GM18520 (cell line): ENCODE results near the gene ARHGAP22.

Source experiments
- ATAC-seq: cut with Tn5 transposase; IDR thresholded peaks from one replicate; pipeline ENCODE4 v1.9.1; 2021; ENCODE audit not compliant: unreplicated experiment

The ARHGAP22 gene

DNA sequence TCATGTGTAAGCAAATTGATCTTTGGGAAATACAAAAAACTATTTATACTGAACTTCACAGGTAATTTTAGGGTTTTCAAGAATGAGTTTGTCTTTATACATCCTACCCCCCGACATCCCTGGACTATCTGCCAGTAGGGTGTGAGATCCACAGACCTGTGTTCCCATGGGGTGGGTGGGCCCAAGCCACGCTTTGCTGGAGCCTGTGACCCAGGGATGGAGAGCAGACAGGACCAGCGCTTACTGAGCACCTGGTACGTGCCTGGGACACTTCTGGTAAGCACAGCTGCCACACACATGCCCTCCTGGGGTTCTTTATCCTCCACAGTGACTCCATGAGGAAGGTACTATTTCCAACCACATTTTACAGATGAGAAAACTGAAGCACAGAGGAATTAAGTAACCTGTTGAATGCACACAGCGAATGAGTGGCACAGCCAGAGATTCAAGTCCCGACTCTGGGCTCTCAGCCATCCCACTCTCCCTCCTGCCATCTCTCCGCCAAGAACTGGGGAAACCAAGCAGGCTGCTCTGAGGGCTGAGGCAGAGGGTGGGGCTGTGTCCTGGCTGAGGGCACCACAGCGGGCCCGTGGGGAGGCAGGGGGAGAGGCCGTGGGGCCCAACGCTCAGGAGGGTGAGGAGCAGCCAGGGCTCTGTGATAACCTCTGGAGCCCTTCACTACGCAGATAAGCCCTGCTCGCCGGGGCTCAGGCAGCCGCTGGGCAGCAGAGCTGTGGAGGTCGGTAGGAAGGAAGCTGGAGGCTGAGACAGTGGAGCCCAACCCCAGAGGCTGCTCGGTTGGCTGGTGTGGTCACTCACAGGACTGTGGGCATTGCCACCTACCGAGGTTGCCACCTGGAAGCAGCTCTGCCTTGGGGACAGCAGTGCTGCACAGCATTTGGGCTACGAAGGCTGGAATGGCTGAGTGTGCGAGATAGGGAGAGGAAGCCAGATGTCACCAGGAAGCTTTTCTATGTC is 124.2 kb downstream of the ARHGAP22 start:
- ATAC-seq = no peak

DNA sequence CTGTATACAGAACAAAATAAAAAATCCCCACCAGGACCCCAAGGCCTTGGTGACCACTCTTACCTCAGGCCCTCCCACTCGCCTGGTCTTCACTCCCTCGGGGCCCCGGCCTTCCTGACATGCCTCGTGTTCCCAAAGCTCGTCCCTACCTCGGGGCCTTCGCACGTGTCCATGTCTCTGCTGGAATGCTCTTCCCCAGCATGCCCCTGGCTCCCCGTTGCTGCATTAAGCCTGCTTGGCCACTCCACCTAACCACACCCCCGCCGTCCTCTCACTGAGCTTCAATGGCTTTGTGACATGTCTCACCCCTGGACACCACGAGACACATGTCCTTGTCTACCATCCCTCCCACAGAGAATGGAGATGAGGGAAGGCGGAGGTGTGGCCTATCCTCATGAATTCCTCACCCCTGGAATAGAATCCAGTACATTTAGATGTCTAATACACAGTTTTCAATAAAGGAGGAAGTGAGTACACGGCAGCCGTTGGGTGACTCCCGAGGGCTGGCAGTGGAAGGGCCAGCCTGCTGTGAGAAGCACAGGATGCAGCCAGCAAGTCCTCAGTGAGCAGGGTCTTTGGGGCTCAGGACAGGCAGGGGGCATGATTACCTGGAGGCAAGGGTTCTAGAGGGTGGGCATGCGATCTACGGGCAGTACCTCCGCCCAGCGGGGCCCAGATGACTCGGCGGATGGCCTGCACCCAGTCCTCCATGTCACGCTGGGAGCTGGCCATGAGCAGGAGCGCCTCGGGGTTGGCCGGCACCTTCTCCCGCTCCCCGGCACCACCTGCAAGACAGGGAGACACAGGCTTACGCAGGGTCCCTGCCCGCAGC is 125.7 kb downstream of the ARHGAP22 start:
- no peak for ATAC-seq

DNA sequence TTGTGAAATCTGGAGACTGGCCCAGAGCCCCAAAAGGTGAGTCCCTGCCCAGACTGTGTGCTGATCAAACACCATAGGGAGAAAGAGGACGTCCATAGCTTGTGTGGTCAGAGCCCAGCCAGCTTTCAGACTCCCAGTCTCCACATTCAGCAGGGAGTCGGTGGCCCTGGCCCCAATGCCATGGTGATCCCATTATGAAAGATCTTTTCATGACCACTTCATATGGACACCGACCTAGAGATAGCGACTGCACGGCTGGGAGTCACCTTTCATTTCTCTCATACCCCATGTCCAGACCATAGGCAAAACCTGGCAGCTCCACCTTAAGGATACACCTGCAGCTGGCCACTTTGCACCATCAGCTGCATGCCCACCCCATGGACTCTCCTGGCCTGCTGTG is 126.4 kb downstream of the ARHGAP22 start:
- ATAC-seq = no peak

- no peak for ATAC-seq
Observed at GRCh38 chr10:48477616-48478015, 127.3 kb downstream of the ARHGAP22 start.

DNA sequence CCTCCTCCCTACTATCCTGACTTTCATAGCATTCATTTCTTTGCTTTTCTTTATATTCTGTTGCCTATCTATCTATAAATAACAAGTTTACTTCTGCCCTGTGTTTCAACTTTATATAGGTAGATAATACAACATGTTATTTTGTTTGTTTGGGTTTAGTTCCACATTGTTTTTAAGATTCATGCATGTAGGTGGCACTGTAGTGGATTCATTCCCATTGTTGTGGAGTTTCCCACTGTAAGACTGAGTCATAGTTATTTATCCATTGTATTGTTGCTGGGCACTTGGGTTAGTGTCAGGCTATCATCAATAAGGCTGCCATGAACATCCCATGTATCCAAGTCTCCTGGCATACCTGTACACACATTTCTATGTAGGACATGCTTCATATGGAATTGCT is 127.7 kb downstream of the ARHGAP22 start:
- ATAC-seq = no peak

GRCh38 chr10:48476279-48476982 is 128.4 kb downstream of the ARHGAP22 start:
- ATAC-seq = no peak

- ATAC-seq = no peak
Observed at GRCh38 chr10:48475943-48476278, 129.0 kb downstream of the ARHGAP22 start.

GRCh38 chr10:48474765-48475365 is 130.0 kb downstream of the ARHGAP22 start:
- no peak for ATAC-seq

DNA sequence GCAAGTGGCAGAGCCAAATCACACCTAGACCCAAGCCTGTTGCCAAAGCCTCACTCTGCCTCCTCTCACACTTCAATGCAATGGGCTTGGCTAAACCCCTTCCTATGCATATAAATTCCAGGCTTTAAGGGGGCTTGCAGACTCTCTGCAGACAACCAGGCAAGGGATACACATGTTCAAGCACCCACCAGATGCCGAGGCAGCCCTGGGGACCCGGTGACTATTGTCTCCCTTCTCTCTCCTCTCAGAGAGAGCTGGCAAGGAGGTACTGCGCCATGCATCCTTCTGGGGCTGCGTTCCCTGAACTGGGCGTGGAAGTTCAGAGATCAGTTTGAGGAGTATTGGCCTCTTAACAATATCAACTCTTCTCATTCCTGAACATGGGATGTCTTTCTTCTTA is 131.2 kb downstream of the ARHGAP22 start:
- no peak for ATAC-seq

GRCh38 chr10:48472501-48473069 is 132.3 kb downstream of the ARHGAP22 start:
- no peak for ATAC-seq

DNA sequence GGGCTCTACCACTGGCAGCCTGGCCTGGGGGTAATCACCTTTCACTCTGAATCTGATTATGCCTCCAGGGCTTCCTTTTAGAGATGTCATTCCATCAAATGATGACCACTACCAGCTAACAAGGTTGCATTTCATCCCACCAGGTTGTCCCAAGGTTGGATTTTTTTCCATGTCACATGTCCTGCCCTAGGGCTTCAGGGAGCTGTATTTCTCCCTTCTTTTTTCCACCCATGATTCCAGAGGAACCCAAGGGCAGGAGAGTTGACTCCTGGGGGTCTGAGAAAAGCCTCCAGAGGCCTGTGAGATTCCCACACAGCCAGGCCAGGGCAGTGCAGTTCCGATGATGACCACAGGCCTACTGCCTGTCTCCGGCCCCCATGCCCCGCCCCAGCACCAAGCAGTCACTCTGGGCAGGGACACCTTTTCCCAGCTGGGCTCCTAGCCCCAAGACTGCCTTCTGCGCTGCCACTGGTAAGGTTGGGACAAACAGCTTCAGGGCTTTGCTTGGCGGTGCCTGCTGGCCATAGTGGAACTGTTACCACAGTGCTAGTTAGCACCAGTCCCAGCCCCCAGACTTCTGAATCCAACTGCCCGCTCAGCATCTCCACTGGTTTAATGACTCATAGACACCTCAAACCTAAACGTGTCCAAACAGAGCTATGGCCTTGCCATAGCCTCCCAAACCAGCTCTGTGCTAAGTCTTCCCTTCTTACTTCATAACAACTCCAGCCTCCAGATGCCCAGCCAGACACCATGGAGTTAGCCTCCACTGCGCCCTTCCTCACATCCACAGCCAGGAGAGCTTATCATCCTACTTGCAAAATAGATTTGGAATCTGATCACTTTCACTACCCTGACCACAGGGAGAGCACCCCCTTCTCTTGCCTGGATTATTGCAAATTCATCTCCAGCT is 133.7 kb downstream of the ARHGAP22 start:
- no peak for ATAC-seq

DNA sequence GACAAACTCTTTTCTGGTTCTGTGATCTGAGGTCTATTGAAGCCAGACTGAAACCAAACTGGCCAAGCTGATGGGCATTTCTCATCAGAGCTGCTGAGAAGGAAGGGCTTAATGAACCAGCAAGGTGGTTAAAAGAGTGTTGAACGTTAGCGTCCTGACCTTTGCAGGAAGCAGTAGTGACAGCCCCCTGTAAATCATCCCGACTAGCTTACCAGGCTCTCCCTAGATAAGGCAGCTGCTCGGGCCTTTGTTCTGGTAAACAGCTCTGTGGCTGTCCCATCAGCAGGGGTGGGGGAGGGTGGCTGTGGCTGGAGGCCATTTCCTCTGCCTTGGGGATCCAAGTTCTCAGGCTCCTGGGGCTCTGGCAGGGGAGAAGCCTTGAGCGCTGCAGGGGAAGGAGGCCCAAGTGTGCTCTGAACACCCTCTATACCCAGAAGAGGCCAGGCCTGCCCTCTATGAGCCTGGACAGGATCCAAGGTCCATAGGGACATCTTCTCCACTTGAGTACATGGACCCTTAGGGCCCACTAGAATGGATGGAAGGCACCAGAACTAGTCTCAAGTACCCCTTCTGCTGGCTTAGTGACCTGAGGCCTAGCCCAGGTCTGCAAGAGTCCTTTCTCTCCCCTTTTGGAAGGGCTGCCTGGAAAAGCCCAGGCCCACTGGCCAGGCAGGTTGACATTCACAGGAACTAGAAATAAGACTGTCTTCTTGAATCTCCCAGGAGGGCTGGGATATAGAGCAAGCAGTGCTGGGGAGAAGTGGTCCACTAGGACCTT is 134.6 kb downstream of the ARHGAP22 start:
- no peak for ATAC-seq

DNA sequence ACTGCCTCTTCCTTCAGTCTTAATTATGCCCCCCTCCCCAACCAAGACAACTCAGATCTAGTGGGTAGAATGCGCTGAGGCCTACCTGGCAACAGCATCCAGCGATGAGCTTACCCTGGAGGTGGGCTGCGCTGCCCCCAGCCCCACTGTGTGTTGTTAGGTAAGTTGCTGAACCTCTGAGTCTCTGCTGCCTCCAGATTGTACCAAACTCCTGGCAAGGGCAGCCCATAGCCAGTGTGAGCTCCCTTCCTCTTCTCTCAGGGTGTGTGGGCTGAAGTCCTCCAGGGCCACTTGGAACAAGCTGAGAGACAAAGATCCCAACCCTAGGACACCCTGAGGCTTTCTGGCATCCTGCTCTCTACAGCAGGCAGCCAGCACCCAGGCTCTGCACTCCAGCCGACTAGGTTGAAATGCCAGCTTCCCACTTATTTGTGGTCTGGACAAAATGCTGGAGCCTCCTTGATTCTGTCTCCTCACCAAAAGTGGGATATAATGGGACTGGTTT is 135.3 kb downstream of the ARHGAP22 start:
- no peak for ATAC-seq

- no peak for ATAC-seq
Observed at GRCh38 chr10:48468866-48469511, 135.9 kb downstream of the ARHGAP22 start.

DNA sequence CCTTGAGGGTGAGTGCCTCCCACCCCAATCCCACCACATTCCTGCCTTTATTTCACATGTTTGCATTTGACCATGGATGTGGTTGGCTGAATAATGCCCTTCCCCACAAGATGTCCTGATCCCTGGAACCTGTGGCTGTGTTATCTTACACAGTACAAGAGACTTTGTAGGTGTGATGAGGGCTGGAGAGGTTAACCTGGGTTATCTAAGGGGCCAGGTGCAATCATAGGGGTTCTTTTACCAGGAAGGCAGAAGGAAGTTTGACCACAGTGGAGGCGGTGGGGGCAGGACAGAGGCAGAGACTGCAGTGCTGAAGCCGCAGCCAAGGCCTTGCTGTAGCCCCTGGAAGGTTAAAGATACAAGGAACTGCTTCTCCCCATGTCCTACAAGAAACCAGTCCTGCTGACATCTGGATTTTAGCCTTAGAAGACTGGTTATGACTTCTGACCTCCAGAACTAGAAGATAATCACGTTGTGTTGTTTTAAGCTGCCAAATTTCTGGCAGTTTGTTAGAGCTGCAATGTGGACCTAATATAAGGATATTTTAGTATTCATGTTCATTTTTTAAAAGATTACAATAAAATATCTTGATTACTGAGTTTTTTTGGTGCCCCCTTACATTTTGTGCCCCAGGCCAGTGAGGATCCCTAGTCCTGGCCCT is 136.6 kb downstream of the ARHGAP22 start:
- no peak for ATAC-seq

DNA sequence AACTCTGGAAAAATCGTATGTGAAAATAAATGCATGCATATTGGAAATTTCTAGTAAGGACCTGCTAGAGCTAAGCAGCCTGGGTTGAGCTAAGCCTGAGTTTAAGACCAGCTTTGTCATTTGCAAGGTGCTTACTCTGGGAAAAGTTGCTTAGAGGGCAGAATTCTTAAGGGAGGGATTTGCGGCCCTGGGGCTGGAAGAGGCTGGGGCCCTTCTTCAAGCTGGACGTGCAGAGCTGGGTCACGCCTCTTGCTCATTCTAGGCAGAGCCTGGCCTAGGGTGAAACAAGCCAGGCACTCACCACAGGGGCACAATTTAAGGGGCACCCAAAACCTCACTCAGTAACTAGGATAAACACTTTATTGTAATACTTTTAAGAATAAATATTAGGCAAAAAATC is 137.2 kb downstream of the ARHGAP22 start:
- ATAC-seq = no peak

DNA sequence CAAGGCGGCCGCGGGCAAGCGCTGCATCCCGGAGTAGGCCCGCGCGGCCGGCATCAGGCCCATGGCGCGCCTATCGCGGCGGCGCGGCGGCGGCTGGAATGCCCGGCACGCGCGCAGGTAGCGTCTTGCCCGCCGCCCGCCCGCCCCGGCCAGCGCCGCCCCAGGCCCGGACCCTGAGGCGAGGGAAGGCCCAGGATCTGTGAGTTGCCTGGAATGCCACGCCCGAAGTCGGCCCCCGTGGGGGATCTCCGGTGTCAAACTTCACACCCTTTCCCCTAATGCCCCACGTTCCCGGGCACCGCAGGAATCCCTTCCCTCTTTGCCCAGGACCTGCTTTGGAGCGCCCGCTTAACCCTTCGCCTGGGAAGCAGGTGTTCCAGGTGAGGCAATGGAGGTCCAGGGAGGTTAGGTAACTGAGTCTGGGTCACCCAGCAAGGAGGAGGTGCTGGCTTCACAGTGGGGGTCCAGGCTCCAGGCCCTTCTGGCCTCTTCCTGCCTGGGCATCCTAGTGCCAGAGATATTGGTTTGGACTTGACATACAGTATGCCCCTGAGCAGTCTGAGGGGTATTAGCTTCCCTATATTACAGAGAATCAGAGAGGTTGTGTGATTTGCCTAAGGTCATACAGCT is 138.1 kb downstream of the ARHGAP22 start:
- no peak for ATAC-seq
